H1 (cell line): ENCODE results near the gene LRRC27. TPM values are rescaled to one million over a fixed set of nuclear protein-coding genes. Genes with fewer than 3 reads are reported as not detected.

Experiments
- CTCF ChIA-PET: fragments of 300-600 bp; sonication (Branson Sonifier 250); formaldehyde crosslinking; loops from one replicate; lab custom pipeline; 2021; ENCODE audit not compliant: partially characterized antibody; lab: Charles Lee
- POLR2A ChIA-PET: fragments of 300-600 bp; sonication (Branson Sonifier 250); formaldehyde crosslinking; loops from one replicate; lab custom pipeline; 2021; ENCODE audit warnings: inconsistent platforms; ENCODE audit not compliant: partially characterized antibody; lab: Charles Lee
- DNase-seq, 2 experiments: peaks; one replicate each; pipeline versions ENCODE4 v3.0.0 to v3.0.0-alpha.2; 2010 to 2022; ENCODE audit warnings: low spot score in 2 of 2, low read depth in 1 of 2, mixed read lengths in 1 of 2
- FAIRE-seq: peaks from 2 replicates; lab custom pipeline; 2011; peaks lifted over from hg19 to GRCh38; lab: Jason Lieb, UNC
- H2AFZ ChIP-seq: 2 replicates; pipeline ENCODE4 v1.8.1; 2012; ENCODE audit warnings: low read length, inconsistent platforms
- H2AK5ac ChIP-seq: 2 replicates; pipeline ENCODE4 v1.6.1; 2013; ENCODE audit warnings: low read depth, low read length
- H2BK120ac ChIP-seq: replicated peaks from 2 replicates; pipeline ENCODE3; 2013; ENCODE audit warnings: low read depth, low read length, inconsistent platforms
- H2BK12ac ChIP-seq: 2 replicates; pipeline ENCODE4 v1.6.1; 2013; ENCODE audit warnings: low read depth, low read length
- H2BK15ac ChIP-seq: 2 replicates; pipeline ENCODE4 v1.6.1; 2013; ENCODE audit warnings: low read length
- H2BK20ac ChIP-seq: 2 replicates; pipeline ENCODE4 v1.6.1; 2013; ENCODE audit warnings: low read length
- H2BK5ac ChIP-seq: 2 replicates; pipeline ENCODE4 v1.6.1; 2013; ENCODE audit warnings: low read depth, low read length
- H3K14ac ChIP-seq: 2 replicates; pipeline ENCODE4 v1.6.1; 2013; ENCODE audit warnings: inconsistent platforms; ENCODE audit not compliant: insufficient read length
- H3K18ac ChIP-seq: 2 replicates; pipeline ENCODE4 v1.6.1; 2013; ENCODE audit warnings: low read length; ENCODE audit errors: extremely low read depth
- H3K23ac ChIP-seq: 2 replicates; pipeline ENCODE4 v1.6.1; 2013; ENCODE audit warnings: inconsistent platforms; ENCODE audit not compliant: insufficient read length
- H3K23me2 ChIP-seq: 2 replicates; pipeline ENCODE4 v1.6.1; 2013; ENCODE audit warnings: low read depth, low read length
- H3K27ac ChIP-seq: 2 replicates; pipeline ENCODE4 v1.6.1; 2011; ENCODE audit warnings: low read depth, low read length, inconsistent platforms
- H3K27me3 ChIP-seq, 4 experiments: replicated peaks in 1 of 4; 1 replicate in 1 of 4; 2 replicates in 3 of 4; pipeline versions ENCODE4 v1.6.1 to v1.8.1; 2011 to 2013; ENCODE audit warnings: low read length in 3 of 4, mild to moderate bottlenecking in 3 of 4, inconsistent platforms in 2 of 4, mixed read lengths in 2 of 4, moderate library complexity in 1 of 4; ENCODE audit not compliant: control insufficient read depth in 3 of 4, insufficient read depth in 3 of 4; ENCODE audit errors: extremely low read depth in 1 of 4
- H3K36me3 ChIP-seq, 4 experiments: 2 replicates each; pipeline versions ENCODE4 v1.6.1 to v1.8.1; 2011 to 2013; ENCODE audit warnings: mild to moderate bottlenecking in 4 of 4, low read length in 3 of 4, moderate library complexity in 2 of 4, control low read depth in 1 of 4, inconsistent platforms in 1 of 4; ENCODE audit not compliant: insufficient read depth in 4 of 4, control insufficient read depth in 2 of 4
- H3K4ac ChIP-seq: replicated peaks from 2 replicates; pipeline ENCODE3; 2013; ENCODE audit warnings: low read length, low read depth, mixed read lengths, inconsistent platforms; ENCODE audit not compliant: insufficient read length
- H3K4me1 ChIP-seq, 4 experiments: replicated peaks in 1 of 4; 1 replicate in 1 of 4; 2 replicates in 3 of 4; pipeline versions ENCODE4 v1.6.1 to v1.8.1; 2011 to 2013; ENCODE audit warnings: low read length in 3 of 4, inconsistent platforms in 2 of 4, mixed read lengths in 1 of 4; ENCODE audit not compliant: insufficient read depth in 4 of 4, control insufficient read depth in 3 of 4
- H3K4me2 ChIP-seq, 2 experiments: 2 replicates each; pipeline versions ENCODE4 v1.6.1 to v1.8.1; 2011 to 2013; ENCODE audit warnings: low read depth in 2 of 2, low read length in 2 of 2, control low read depth in 1 of 2, inconsistent platforms in 1 of 2, mild to moderate bottlenecking in 1 of 2; ENCODE audit not compliant: insufficient read depth in 1 of 2
- H3K4me3 ChIP-seq, 4 experiments: fragments of 200-600, 300-600 bp in 1 of 4; sonication (generic), shearing (Covaris generic), sonication (Bioruptor Twin) in 1 of 4; 2 replicates each; pipeline versions ENCODE4 v1.5.1 to v1.8.1; 2011 to 2016; ENCODE audit warnings: low read length in 4 of 4, low read depth in 3 of 4, control low read depth in 2 of 4, inconsistent platforms in 2 of 4, mild to moderate bottlenecking in 2 of 4, mixed read lengths in 1 of 4, moderate library complexity in 1 of 4; ENCODE audit not compliant: insufficient read depth in 2 of 4; ENCODE audit errors: extremely low read depth in 1 of 4
- H3K56ac ChIP-seq: replicated peaks from 2 replicates; pipeline ENCODE3; 2013; ENCODE audit warnings: low read depth, mild to moderate bottlenecking, mixed read lengths, low read length, inconsistent platforms; ENCODE audit not compliant: insufficient read length
- H3K79me1 ChIP-seq: 2 replicates; pipeline ENCODE4 v1.6.1; 2013; ENCODE audit warnings: low read depth, low read length, control low read depth
- H3K79me2 ChIP-seq, 2 experiments: 2 replicates each; pipeline versions ENCODE4 v1.6.1 to v1.8.1; 2012 to 2013; ENCODE audit warnings: low read length in 2 of 2, mild to moderate bottlenecking in 2 of 2, inconsistent platforms in 1 of 2; ENCODE audit not compliant: insufficient read depth in 2 of 2, control insufficient read depth in 1 of 2
- H3K9ac ChIP-seq, 4 experiments: replicated peaks in 1 of 4; 1 replicate in 1 of 4; 2 replicates in 3 of 4; pipeline versions ENCODE4 v1.6.1 to v1.8.1; 2011 to 2013; ENCODE audit warnings: low read depth in 3 of 4, low read length in 3 of 4, control low read depth in 2 of 4, mild to moderate bottlenecking in 2 of 4, moderate library complexity in 2 of 4, inconsistent platforms in 1 of 4; ENCODE audit errors: extremely low read depth in 1 of 4
- H3K9me3 ChIP-seq, 2 experiments: 2 replicates each; pipeline versions ENCODE4 v1.6.1 to v1.8.1; 2012 to 2013; ENCODE audit warnings: mild to moderate bottlenecking in 2 of 2, moderate library complexity in 2 of 2, control low read depth in 1 of 2, inconsistent platforms in 1 of 2, low read depth in 1 of 2, low read length in 1 of 2, mixed read lengths in 1 of 2; ENCODE audit not compliant: insufficient read depth in 2 of 2
- H4K20me1 ChIP-seq, 2 experiments: replicated peaks in 1 of 2; 2 replicates each; pipeline versions ENCODE3 to v1.8.1; 2011 to 2013; ENCODE audit warnings: inconsistent platforms in 2 of 2, low read length in 2 of 2, mild to moderate bottlenecking in 1 of 2; ENCODE audit not compliant: insufficient read depth in 2 of 2, control insufficient read depth in 1 of 2
- H4K5ac ChIP-seq: 2 replicates; pipeline ENCODE4 v1.6.1; 2013; ENCODE audit warnings: low read length, low read depth, mixed read lengths, inconsistent platforms; ENCODE audit not compliant: insufficient read length
- H4K8ac ChIP-seq: 2 replicates; pipeline ENCODE4 v1.8.0; 2013; ENCODE audit warnings: mild to moderate bottlenecking, moderate library complexity, low read length, inconsistent platforms; ENCODE audit not compliant: insufficient read depth; ENCODE audit errors: extremely low read depth
- H4K91ac ChIP-seq: replicated peaks from 2 replicates; pipeline ENCODE3; 2013; ENCODE audit warnings: low read length, mixed read lengths, inconsistent platforms; ENCODE audit not compliant: insufficient read length
- CBX5 ChIP-seq: fragments of 300-800, 300-1000 bp; sonication (generic); IDR thresholded peaks from 2 replicates; pipeline ENCODE4 v1.7.1; 2016; ENCODE audit warnings: antibody characterized with exemption, low read length, low read depth
- RFX5 ChIP-seq: IDR thresholded peaks from 2 replicates; pipeline ENCODE4 v1.6.1; 2011; ENCODE audit warnings: low read depth, low read length, improper control_type of control experiment, borderline replicate concordance
- SP1 ChIP-seq: IDR thresholded peaks from 2 replicates; pipeline ENCODE4 v1.6.1; 2011; ENCODE audit warnings: low read depth, low read length
- WGBS, 2 experiments: shearing (Covaris generic) in 1 of 2; methylation state at CpG; one replicate each; pipeline versions ENCODE4 v1.1.6 to v1.1.7; 2013 to 2015; ENCODE audit warnings: low lambda C conversion rate in 2 of 2, mixed read lengths in 2 of 2, inconsistent platforms in 1 of 2, low coverage in 1 of 2, missing lambda C conversion rate in 1 of 2; ENCODE audit not compliant: insufficient replicate concordance in 2 of 2, insufficient coverage in 1 of 2, insufficient read length in 1 of 2; ENCODE audit errors: extremely low coverage in 1 of 2, missing lambda C conversion rate in 1 of 2; 5-methylcytosine and 5-hydroxymethylcytosine counted together
- polyA plus RNA-seq, 7 experiments: library from polyadenylated mRNA; depleted of rRNA in 3 of 7; stranded (reverse) in 5 of 7; unstranded in 2 of 7; fragments of >200 nt in 5 of 7; fragments of 200-250 nt in 2 of 7; gene quantifications; 1 replicate in 5 of 7; 2 replicates in 1 of 7; 4 replicates in 1 of 7; pipeline versions ENCODE4 v1.2.1 to v1.2.3, GENCODE V29; 2011 to 2013; ENCODE audit warnings: missing spikeins in 2 of 7, mixed read lengths in 2 of 7
- total RNA-seq: library from RNA; stranded (reverse); fragmentation: NEBNext Ultra II Directional; extraction: Animal tissue kit (Norgen Biotek cat#: 25700); gene quantifications from 2 replicates; pipeline ENCODE4 v1.2.1, GENCODE V29; 2021

The LRRC27 gene
- total and polyA plus RNA-seq, 2 of the 8 experiments (the other 6 are each of a cell fraction or from before 2014, with no cell fraction given) = 1.2 to 3.8 TPM

- no peak overlapping the region for H4K8ac ChIP-seq
- no peak overlapping the region for H2AFZ ChIP-seq
- no peak overlapping the region for H3K4ac ChIP-seq
- H2AK5ac ChIP-seq = no peak overlapping the region
- H3K36me3 ChIP-seq = no peaks in the 10 kb centered on the region
- H3K4me3 ChIP-seq = no peak overlapping the region
- no peak overlapping the region for H3K9ac ChIP-seq
- H3K4me2 ChIP-seq = no peak overlapping the region
- H2BK5ac ChIP-seq = no peak overlapping the region
- 89% methylated on average over 5 of the region's 5 CpGs; no CpG with 5 or more reads in 1 of the 2 experiments for WGBS, 2 experiments
- H3K18ac ChIP-seq = no peak overlapping the region
- DNase-seq (no peak), FAIRE-seq (no peak)
- no peak overlapping the region for H3K23ac ChIP-seq
- H3K4me1 ChIP-seq = no peaks in the 10 kb centered on the region; a peak in 2 of 7 replicates
- no peak overlapping the region for H2BK120ac ChIP-seq
- H3K56ac ChIP-seq = no peak overlapping the region
- H2BK20ac ChIP-seq = no peak overlapping the region
- POLR2A ChIA-PET = no interaction called here
- no peak overlapping the region for H3K14ac ChIP-seq
- no peaks in the 10 kb centered on the region; a peak in 1 of 7 replicates for H3K27me3 ChIP-seq
- H3K79me2 ChIP-seq = no peaks in the 10 kb centered on the region
- H3K27ac ChIP-seq = no peak overlapping the region
- no peaks in the 10 kb centered on the region; a peak in 1 of 4 replicates for H3K9me3 ChIP-seq
- H4K20me1 ChIP-seq = no peaks in the 10 kb centered on the region
- no peaks in the 10 kb centered on the region for H3K23me2 ChIP-seq
- no peak overlapping the region for H4K5ac ChIP-seq
- H3K79me1 ChIP-seq = no peaks in the 10 kb centered on the region
- H2BK12ac ChIP-seq = no peak overlapping the region
- H4K91ac ChIP-seq = no peak overlapping the region
- H2BK15ac ChIP-seq = no peak overlapping the region
- CTCF ChIA-PET = interaction anchor here (1.0 kb wide), 1 partner anchor 37 kb away, joined by 3 read pairs; no protein-coding TSS in a partner anchor
- TF ChIP-seq CBX5 (no peak), RFX5 (no peak), SP1 (no peak)
Observed at GRCh38 chr10:132316133-132316532, 15.9 kb upstream of the LRRC27 start.
